B cell (primary cell): ENCODE data around the gene RIPK1. TPM values are rescaled to one million over a fixed set of nuclear protein-coding genes. Genes with fewer than 3 reads are reported as not detected.

Experiments used
- ATAC-seq: fragments of 200-7000 bp; cut with Tn5 transposase; one replicate; pipeline ENCODE4 v1.10.0; 2021; ENCODE audit warnings: low read depth, mild to moderate bottlenecking, moderate number of reproducible peaks, moderate library complexity
- CTCF ChIA-PET: fragments of 350-600 bp; sonication (Branson Sonifier 250); formaldehyde crosslinking; loops from one replicate; lab custom pipeline; 2021; ENCODE audit warnings: antibody characterized with exemption, inconsistent platforms; lab: Charles Lee
- POLR2A ChIA-PET: fragments of 350-600 bp; sonication (Branson Sonifier 250); formaldehyde crosslinking; loops from one replicate; lab custom pipeline; 2021; ENCODE audit warnings: antibody characterized with exemption; lab: Charles Lee
- DNase-seq: peaks from one replicate; pipeline ENCODE4 v3.0.0; 2013
- H2AFZ ChIP-seq: 2 replicates; pipeline ENCODE4 v1.6.1; 2012; ENCODE audit warnings: mild to moderate bottlenecking, low read depth, low read length; ENCODE audit not compliant: insufficient read depth, poor library complexity, severe bottlenecking
- H3K27ac ChIP-seq, 2 donors: 1 replicate in 1 of 2; 2 replicates in 1 of 2; pipeline ENCODE4 v1.5.1; 2012 to 2013; ENCODE audit warnings: low read length in 2 of 2, mild to moderate bottlenecking in 2 of 2, moderate library complexity in 1 of 2
- H3K27me3 ChIP-seq, 4 experiments: fragments of 200-600 bp in 1 of 4; sonication (generic) in 1 of 4; replicated peaks in 1 of 4; 1 replicate in 2 of 4; 2 replicates in 2 of 4; pipeline versions ENCODE4 v1.6.1 to v1.7.0; 2013 to 2016; ENCODE audit warnings: low read length in 3 of 4, mild to moderate bottlenecking in 2 of 4, mixed read lengths in 1 of 4, moderate library complexity in 1 of 4; ENCODE audit not compliant: insufficient read depth in 4 of 4, control insufficient read depth in 3 of 4; ENCODE audit errors: control extremely low read depth in 1 of 4
- H3K36me3 ChIP-seq, 2 experiments: replicated peaks in 1 of 2; 1 replicate in 1 of 2; 2 replicates in 1 of 2; pipeline versions ENCODE4 v1.6.1 to v1.7.1; 2013; ENCODE audit warnings: low read length in 1 of 2; ENCODE audit not compliant: insufficient read depth in 2 of 2, control insufficient read depth in 1 of 2; ENCODE audit errors: control extremely low read depth in 1 of 2, extremely low read depth in 1 of 2
- H3K4me1 ChIP-seq, 2 donors: fragments of 200-600 bp in 1 of 2; sonication (generic) in 1 of 2; 1 replicate in 1 of 2; 2 replicates in 1 of 2; pipeline versions ENCODE4 v1.5.1 to v1.6.1; 2013 to 2017; ENCODE audit warnings: low read length in 2 of 2; ENCODE audit not compliant: control insufficient read depth in 2 of 2, insufficient read depth in 2 of 2
- H3K4me2 ChIP-seq: replicated peaks from 2 replicates; pipeline ENCODE3; 2012; ENCODE audit warnings: mild to moderate bottlenecking, low read depth, low read length; ENCODE audit not compliant: poor library complexity, severe bottlenecking
- H3K4me3 ChIP-seq, 5 experiments: fragments of 200-600 bp in 1 of 5; sonication (generic) in 1 of 5; 1 replicate in 3 of 5; 2 replicates in 2 of 5; pipeline versions ENCODE4 v1.5.1 to v1.7.0; 2011 to 2016; ENCODE audit warnings: low read length in 4 of 5, mild to moderate bottlenecking in 4 of 5, low read depth in 2 of 5, control low read depth in 1 of 5, moderate library complexity in 1 of 5; ENCODE audit not compliant: insufficient read depth in 1 of 5; ENCODE audit errors: control extremely low read depth in 1 of 5, extremely low read depth in 1 of 5
- H3K79me2 ChIP-seq: fragments of 200-600 bp; sonication (generic); one replicate; pipeline ENCODE4 v1.6.0; 2016; ENCODE audit warnings: low read length; ENCODE audit not compliant: control insufficient read depth, insufficient read depth
- H3K9ac ChIP-seq: fragments of 200-600 bp; sonication (generic); 2 replicates; pipeline ENCODE4 v1.6.1; 2017; ENCODE audit warnings: mild to moderate bottlenecking, low read length, moderate library complexity
- H3K9me3 ChIP-seq, 3 donors: one replicate each; pipeline versions ENCODE4 v1.6.1 to v1.7.1; 2013; ENCODE audit warnings: low read length in 2 of 3; ENCODE audit not compliant: control insufficient read depth in 2 of 3, insufficient read depth in 1 of 3; ENCODE audit errors: control extremely low read depth in 1 of 3
- H4K20me1 ChIP-seq: 2 replicates; pipeline ENCODE4 v1.6.0; 2012; ENCODE audit warnings: mild to moderate bottlenecking, low read length; ENCODE audit not compliant: insufficient read depth, control insufficient read depth, poor library complexity, severe bottlenecking
- H3K27ac Mint-ChIP-seq: one replicate; pipeline ENCODE4 v1.8.0; 2021; ENCODE audit warnings: mixed read lengths
- H3K27me3 Mint-ChIP-seq: one replicate; pipeline ENCODE4 v1.8.0; 2021; ENCODE audit warnings: mixed read lengths
- H3K4me1 Mint-ChIP-seq: one replicate; pipeline ENCODE4 v1.8.0; 2021; ENCODE audit warnings: mixed read lengths
- H3K4me3 Mint-ChIP-seq: one replicate; pipeline ENCODE4 v1.8.0; 2021; ENCODE audit warnings: mixed read lengths
- H3K9me3 Mint-ChIP-seq: one replicate; pipeline ENCODE4 v1.8.0; 2022; ENCODE audit warnings: mixed read lengths; ENCODE audit not compliant: insufficient read depth
- EZH2 ChIP-seq: IDR thresholded peaks from 2 replicates; pipeline ENCODE4 v1.6.1; 2012; ENCODE audit warnings: borderline replicate concordance, low read depth, mild to moderate bottlenecking, moderate library complexity, low read length; ENCODE audit not compliant: insufficient read depth, poor library complexity, severe bottlenecking
- WGBS: methylation state at CpG from one replicate; pipeline ENCODE4 v1.1.5; 2013; ENCODE audit warnings: missing lambda C conversion rate; ENCODE audit not compliant: insufficient coverage; 5-methylcytosine and 5-hydroxymethylcytosine counted together
- intact Hi-C: fragments of 100-400 bp; cut with micrococcal nuclease; formaldehyde crosslinking; loops from one replicate; pipeline ENCODE4 v1.10.0; 2022
- polyA plus RNA-seq: library from polyadenylated mRNA; depleted of rRNA; stranded (reverse); fragments of >200 nt; gene quantifications from 2 replicates; pipeline ENCODE4 v1.2.3, GENCODE V29; 2012
- total RNA-seq, 2 donors: library from RNA; stranded (reverse); fragments of 120-200 nt in 1 of 2; gene quantifications; 1 replicate in 1 of 2; 2 replicates in 1 of 2; pipeline versions ENCODE4 v1.2.3 to v1.2.4, GENCODE V29; 2013 to 2022
- TF ChIP-seq, protein P1 (sequence below): fragments of 200-600 bp; IDR thresholded peaks from one replicate; pipeline ENCODE4 v1.8.0; 2022; ENCODE audit warnings: antibody characterized with exemption, mild to moderate bottlenecking

The RIPK1 gene
- total and polyA plus RNA-seq, 2 donors (not counting 1 experiment from before 2014, with no cell fraction given) = 7.3 to 26.2 TPM

DNA sequence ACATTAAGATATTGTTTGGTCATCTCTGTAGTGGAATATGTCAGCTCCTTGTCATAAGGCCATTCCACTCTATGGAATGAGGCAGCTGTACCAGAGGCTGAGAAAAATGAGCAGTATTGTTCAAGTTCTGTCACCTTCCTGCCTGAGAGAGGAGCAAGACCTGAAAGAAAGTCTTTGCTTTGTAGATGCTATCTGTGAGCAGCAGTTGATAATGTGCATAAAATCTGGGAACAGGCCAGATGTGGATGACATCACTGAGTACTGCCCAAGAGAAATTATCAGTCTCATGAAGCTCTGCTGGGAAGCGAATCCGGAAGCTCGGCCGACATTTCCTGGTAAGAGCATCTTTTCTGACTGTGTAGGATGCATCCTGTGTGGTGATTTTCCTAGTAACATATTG, 16.8 kb downstream of the RIPK1 start:
- Histone ChIP-seq H3K27me3 (no peaks in the 10 kb centered on the region), H3K9me3 (no peaks in the 10 kb centered on the region), H3K9ac (no peak overlapping the region), H4K20me1 (peaks cover 6% of the 10 kb centered on the region), H3K27ac (no peak overlapping the region), H3K4me2 (no peak overlapping the region), H3K79me2 (peaks cover 14% of the 10 kb centered on the region), H3K36me3 (peaks cover 6 to 83% of the 10 kb centered on the region in 2 experiments), H3K4me3 (no peak overlapping the region), H2AFZ (no peak overlapping the region), H3K4me1 (no peaks in the 10 kb centered on the region)
- Mint-ChIP-seq H3K27me3 (no peaks in the 10 kb centered on the region), H3K27ac (no peak overlapping the region), H3K9me3 (peaks cover 5% of the 10 kb centered on the region), H3K4me3 (no peak overlapping the region), H3K4me1 (no peaks in the 10 kb centered on the region)
- POLR2A ChIA-PET = no interaction called here
- CTCF ChIA-PET = interaction anchor here (1.4 kb wide), 1 partner anchor 294 kb away, joined by 3 read pairs; no protein-coding TSS in a partner anchor
- TF ChIP-seq, protein P1, sequence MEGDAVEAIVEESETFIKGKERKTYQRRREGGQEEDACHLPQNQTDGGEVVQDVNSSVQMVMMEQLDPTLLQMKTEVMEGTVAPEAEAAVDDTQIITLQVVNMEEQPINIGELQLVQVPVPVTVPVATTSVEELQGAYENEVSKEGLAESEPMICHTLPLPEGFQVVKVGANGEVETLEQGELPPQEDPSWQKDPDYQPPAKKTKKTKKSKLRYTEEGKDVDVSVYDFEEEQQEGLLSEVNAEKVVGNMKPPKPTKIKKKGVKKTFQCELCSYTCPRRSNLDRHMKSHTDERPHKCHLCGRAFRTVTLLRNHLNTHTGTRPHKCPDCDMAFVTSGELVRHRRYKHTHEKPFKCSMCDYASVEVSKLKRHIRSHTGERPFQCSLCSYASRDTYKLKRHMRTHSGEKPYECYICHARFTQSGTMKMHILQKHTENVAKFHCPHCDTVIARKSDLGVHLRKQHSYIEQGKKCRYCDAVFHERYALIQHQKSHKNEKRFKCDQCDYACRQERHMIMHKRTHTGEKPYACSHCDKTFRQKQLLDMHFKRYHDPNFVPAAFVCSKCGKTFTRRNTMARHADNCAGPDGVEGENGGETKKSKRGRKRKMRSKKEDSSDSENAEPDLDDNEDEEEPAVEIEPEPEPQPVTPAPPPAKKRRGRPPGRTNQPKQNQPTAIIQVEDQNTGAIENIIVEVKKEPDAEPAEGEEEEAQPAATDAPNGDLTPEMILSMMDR = no peak
- TF ChIP-seq EZH2 = no peak
- intact Hi-C loops = no loop called here
- WGBS = 100% methylated on average over 4 of the region's 4 CpGs
- DNase-seq (no peak), ATAC-seq (no peak)

DNA sequence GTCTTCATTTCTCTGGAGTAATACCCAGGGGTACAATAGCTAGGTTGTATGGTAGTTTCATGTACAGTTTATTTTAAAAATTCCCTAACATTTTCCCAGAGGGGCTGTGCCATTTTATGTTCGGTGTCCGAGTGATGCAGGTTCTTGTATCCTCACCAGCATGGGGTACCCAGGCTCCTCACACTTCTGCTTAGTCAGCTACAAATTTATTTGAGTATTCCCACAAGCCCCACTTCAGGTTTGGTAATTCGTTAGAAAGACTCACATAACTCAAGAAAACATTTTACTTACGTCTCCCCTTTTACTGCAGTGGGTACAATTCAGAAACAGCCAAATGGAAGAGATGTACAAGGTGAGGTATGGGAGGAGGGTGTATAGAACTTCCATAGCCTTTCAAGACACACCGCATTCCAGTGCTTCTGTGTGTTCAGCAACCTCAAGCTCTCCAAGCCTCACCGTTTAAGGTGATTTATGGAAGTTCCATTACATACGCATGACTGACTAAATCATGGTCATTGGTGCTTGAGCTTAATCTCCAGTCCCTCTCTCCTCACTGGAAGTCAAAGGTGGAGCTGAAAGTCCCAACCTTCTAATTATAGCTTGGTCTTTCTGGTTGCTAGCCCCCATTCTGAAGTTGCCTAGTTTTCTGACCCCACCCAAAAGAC, 18.1 kb downstream of the RIPK1 start:
- no peaks in the 10 kb centered on the region for H3K4me1 Mint-ChIP-seq
- no peak overlapping the region for H3K9ac ChIP-seq
- H3K4me2 ChIP-seq = no peak overlapping the region
- H4K20me1 ChIP-seq = peaks cover 5% of the 10 kb centered on the region
- TF ChIP-seq EZH2 = no peak
- TF ChIP-seq, protein P1 = no peak
- H3K4me3 Mint-ChIP-seq = no peak overlapping the region
- H3K9me3 ChIP-seq = no peaks in the 10 kb centered on the region
- intact Hi-C loops = no loop called here
- POLR2A ChIA-PET = no interaction called here
- no peak overlapping the region for H3K4me3 ChIP-seq
- H3K36me3 ChIP-seq = peaks cover 6 to 78% of the 10 kb centered on the region in 2 experiments
- H2AFZ ChIP-seq = no peak overlapping the region
- ATAC-seq (no peak), DNase-seq (no peak)
- peaks cover 8% of the 10 kb centered on the region for H3K79me2 ChIP-seq
- no peaks in the 10 kb centered on the region for H3K27me3 ChIP-seq
- H3K4me1 ChIP-seq = no peaks in the 10 kb centered on the region
- H3K27ac Mint-ChIP-seq = no peak overlapping the region
- no peaks in the 10 kb centered on the region for H3K27me3 Mint-ChIP-seq
- CTCF ChIA-PET = interaction anchor here (1.0 kb wide), 1 partner anchor 295 kb away, joined by 3 read pairs; no protein-coding TSS in a partner anchor
- 93% methylated on average over 2 of the region's 7 CpGs for WGBS
- H3K9me3 Mint-ChIP-seq = peaks cover 5% of the 10 kb centered on the region
- H3K27ac ChIP-seq = no peak overlapping the region
